ENCODE measurements around the gene SORBS2.

GRCh38 chr4:185803022-185803421 lies 9.0 kb downstream of the SORBS2 start:
- no peak for TF ChIP-seq CTCF (IDR thresholded peaks at IDR 0.05)
- TF ChIP-seq POLR2A (IDR thresholded peaks at IDR 0.05), result no peak
- TF ChIP-seq POLR2AphosphoS5 (IDR thresholded peaks at IDR 0.05), result no peak
- no peak for TF ChIP-seq EP300 (IDR thresholded peaks at IDR 0.05)

Measured in suprapubic skin (tissue), 4 donors.